ENCODE data around the gene LTBP4. TPM values are rescaled to one million over a fixed set of nuclear protein-coding genes. Genes with fewer than 3 reads are reported as not detected.
A peak's percentile ranks its signal among the peaks of the same experiment; 100 is the strongest.

Gene LTBP4
- total RNA-seq, 1 donor: 16.6 TPM

GRCh38 chr19:40658031-40658430, 56.9 kb downstream of the LTBP4 start:
- Histone ChIP-seq H4K20me1 (ENCODE audit: insufficient read depth, low read length) (no peaks in the 10 kb centered on the region), H3K9me3 (ENCODE audit: low read depth, low read length) (no peaks in the 10 kb centered on the region), H3K4me2 (ENCODE audit: insufficient read depth, low read length) (no peak overlapping the region), H3K4me3 (ENCODE audit: insufficient read depth, low read length) (no peak overlapping the region), H3K36me3 (ENCODE audit: insufficient read depth, low read length) (no peaks in the 10 kb centered on the region), H3K4me1 (ENCODE audit: insufficient read depth, low read length) (no peaks in the 10 kb centered on the region), H3K27me3 (ENCODE audit: insufficient read depth, low read length) (peaks cover 3% of the 10 kb centered on the region), H3K79me2 (ENCODE audit: insufficient read depth, low read length) (no peaks in the 10 kb centered on the region), H3K27ac (ENCODE audit: low read depth, low read length) (no peak overlapping the region), H2AFZ (ENCODE audit: low read length) (no peak overlapping the region)
- DNase-seq (ENCODE audit: insufficient read length, low spot score, missing footprints): peak; percentile 13
- no peak for TF ChIP-seq CTCF (IDR thresholded peaks at IDR 0.05; ENCODE audit: extremely low read depth, low read depth, low read length)

GRCh38 chr19:40659116-40659515, 57.9 kb downstream of the LTBP4 start:
- Histone ChIP-seq H3K4me3 (ENCODE audit: insufficient read depth, low read length) (no peak overlapping the region), H3K27ac (ENCODE audit: low read depth, low read length) (no peak overlapping the region), H4K20me1 (ENCODE audit: insufficient read depth, low read length) (no peaks in the 10 kb centered on the region), H3K79me2 (ENCODE audit: insufficient read depth, low read length) (no peaks in the 10 kb centered on the region), H3K4me2 (ENCODE audit: insufficient read depth, low read length) (no peak overlapping the region), H2AFZ (ENCODE audit: low read length) (no peak overlapping the region), H3K9me3 (ENCODE audit: low read depth, low read length) (no peaks in the 10 kb centered on the region), H3K4me1 (ENCODE audit: insufficient read depth, low read length) (peaks cover 11% of the 10 kb centered on the region), H3K27me3 (ENCODE audit: insufficient read depth, low read length) (peaks cover 3% of the 10 kb centered on the region), H3K36me3 (ENCODE audit: insufficient read depth, low read length) (no peaks in the 10 kb centered on the region)
- no peak for DNase-seq (ENCODE audit: insufficient read length, low spot score, missing footprints)
- TF ChIP-seq CTCF (IDR thresholded peaks at IDR 0.05; ENCODE audit: extremely low read depth, low read depth, low read length): no peak

- no peaks in the 10 kb centered on the region for H3K9me3 ChIP-seq (ENCODE audit: low read depth, low read length)
- H3K27ac ChIP-seq (ENCODE audit: low read depth, low read length): no peak overlapping the region
- no peak for TF ChIP-seq CTCF (IDR thresholded peaks at IDR 0.05; ENCODE audit: extremely low read depth, low read depth, low read length)
- H3K4me3 ChIP-seq (ENCODE audit: insufficient read depth, low read length): no peak overlapping the region
- DNase-seq (ENCODE audit: insufficient read length, low spot score, missing footprints): peak; percentile 14
- peaks cover 3% of the 10 kb centered on the region for H3K27me3 ChIP-seq (ENCODE audit: insufficient read depth, low read length)
- H3K36me3 ChIP-seq (ENCODE audit: insufficient read depth, low read length): no peaks in the 10 kb centered on the region
- H3K4me2 ChIP-seq (ENCODE audit: insufficient read depth, low read length): no peak overlapping the region
- H4K20me1 ChIP-seq (ENCODE audit: insufficient read depth, low read length): no peaks in the 10 kb centered on the region
- no peak overlapping the region for H2AFZ ChIP-seq (ENCODE audit: low read length)
- H3K79me2 ChIP-seq (ENCODE audit: insufficient read depth, low read length): no peaks in the 10 kb centered on the region
- H3K4me1 ChIP-seq (ENCODE audit: insufficient read depth, low read length): peaks cover 12% of the 10 kb centered on the region
These were observed 58.4 kb downstream of the LTBP4 start for GRCh38 chr19:40659566-40659965.

- TF ChIP-seq CTCF (IDR thresholded peaks at IDR 0.05; ENCODE audit: extremely low read depth, low read depth, low read length): no peak
- Histone ChIP-seq H2AFZ (ENCODE audit: low read length) (no peak overlapping the region), H3K4me1 (ENCODE audit: insufficient read depth, low read length) (peaks cover 16% of the 10 kb centered on the region), H3K27ac (ENCODE audit: low read depth, low read length) (no peak overlapping the region), H4K20me1 (ENCODE audit: insufficient read depth, low read length) (no peaks in the 10 kb centered on the region), H3K36me3 (ENCODE audit: insufficient read depth, low read length) (no peaks in the 10 kb centered on the region), H3K4me2 (ENCODE audit: insufficient read depth, low read length) (no peak overlapping the region), H3K4me3 (ENCODE audit: insufficient read depth, low read length) (no peak overlapping the region), H3K9me3 (ENCODE audit: low read depth, low read length) (no peaks in the 10 kb centered on the region), H3K27me3 (ENCODE audit: insufficient read depth, low read length) (peaks cover 3% of the 10 kb centered on the region), H3K79me2 (ENCODE audit: insufficient read depth, low read length) (no peaks in the 10 kb centered on the region)
- no peak for DNase-seq (ENCODE audit: insufficient read length, low spot score, missing footprints)
These were observed 60.4 kb downstream of the LTBP4 start for GRCh38 chr19:40661616-40662015.

All from osteoblast (primary cell).